ENCODE measurements around the gene ABHD5. TPM values are rescaled to one million over a fixed set of nuclear protein-coding genes. Genes with fewer than 3 reads are reported as not detected.
"Not testable (repeated sequence)": the region's sequence is repeated elsewhere in the genome, so short reads cannot be mapped to it uniquely, and the experiment has no call there.

ABHD5 gene
- polyA plus RNA-seq, 4 donors, result 13.8 to 42.5 (median 28.9) TPM

DNA sequence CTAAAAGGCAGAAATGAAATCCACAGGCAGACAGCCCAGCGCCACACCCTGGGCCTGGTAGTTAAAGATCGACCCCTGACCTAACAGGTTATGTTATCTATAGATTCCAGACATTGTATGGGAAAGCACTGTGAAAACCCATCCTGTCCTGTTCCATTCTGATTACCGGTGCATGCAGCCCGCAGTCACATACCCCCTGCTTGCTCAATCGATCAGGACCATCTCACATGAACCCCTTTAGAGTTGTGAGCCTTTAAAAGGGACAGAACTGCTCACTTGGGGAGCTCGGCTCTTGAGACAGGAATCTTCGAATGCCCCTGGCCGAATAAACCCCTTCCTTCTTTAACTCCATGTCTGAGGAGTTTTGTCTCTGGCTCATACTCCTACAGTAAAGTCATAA lies 12.4 kb upstream of the ABHD5 start:
- not testable (repeated sequence) for DNase-seq; H3K9me3 ChIP-seq (ENCODE audit: control insufficient read depth in 2 of 2, insufficient read depth in 1 of 2, low read depth in 1 of 2, low read length in 1 of 2); H3K4me1 ChIP-seq (ENCODE audit: control insufficient read depth in 3 of 3, insufficient read depth in 2 of 3, low read depth in 1 of 3, low read length in 2 of 3); H3K4me3 ChIP-seq (ENCODE audit: low read depth in 1 of 3, low read length in 3 of 3); H3K27me3 ChIP-seq (ENCODE audit: control insufficient read depth in 3 of 3, insufficient read depth in 3 of 3, low read length in 3 of 3); H3K36me3 ChIP-seq (ENCODE audit: control insufficient read depth in 3 of 3, insufficient read depth in 2 of 3, low read depth in 1 of 3, low read length in 3 of 3); H3K27ac ChIP-seq (ENCODE audit: low read depth in 1 of 3, low read length in 2 of 3); FAIRE-seq
- WGBS, 3 donors, result 87 to 94% (median 89%) methylated on average over 8 of the region's 8 CpGs

GRCh38 chr3:43678887-43679449 lies 11.8 kb upstream of the ABHD5 start:
- DNase-seq; H3K27ac ChIP-seq (ENCODE audit: low read depth in 1 of 3, low read length in 2 of 3); FAIRE-seq; H3K27me3 ChIP-seq (ENCODE audit: control insufficient read depth in 3 of 3, insufficient read depth in 3 of 3, low read length in 3 of 3); H3K36me3 ChIP-seq (ENCODE audit: control insufficient read depth in 3 of 3, insufficient read depth in 2 of 3, low read depth in 1 of 3, low read length in 3 of 3); H3K4me1 ChIP-seq (ENCODE audit: control insufficient read depth in 3 of 3, insufficient read depth in 2 of 3, low read depth in 1 of 3, low read length in 2 of 3); H3K9me3 ChIP-seq (ENCODE audit: control insufficient read depth in 2 of 2, insufficient read depth in 1 of 2, low read depth in 1 of 2, low read length in 1 of 2); H3K4me3 ChIP-seq (ENCODE audit: low read depth in 1 of 3, low read length in 3 of 3): not testable (repeated sequence)
- WGBS, 3 donors, result 95 to 97% (median 95%) methylated on average over 20 of the region's 20 CpGs

DNA sequence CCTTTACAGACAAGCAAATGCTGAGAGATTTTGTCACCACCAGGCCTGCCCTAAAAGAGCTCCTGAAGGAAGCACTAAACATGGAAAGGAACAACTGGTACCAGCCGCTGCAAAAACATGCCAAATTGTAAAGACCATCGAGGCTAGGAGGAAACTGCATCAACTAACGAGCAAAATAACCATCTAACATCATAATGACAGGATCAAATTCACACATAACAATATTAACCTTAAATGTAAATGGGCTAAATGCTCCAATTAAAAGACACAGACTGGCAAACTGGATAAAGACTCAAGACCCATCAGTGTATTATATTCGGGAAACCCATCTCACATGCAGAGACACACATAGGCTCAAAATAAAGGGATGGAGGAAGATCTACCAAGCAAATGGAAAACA lies 9.9 kb upstream of the ABHD5 start:
- DNase-seq; H3K27me3 ChIP-seq (ENCODE audit: control insufficient read depth in 3 of 3, insufficient read depth in 3 of 3, low read length in 3 of 3); H3K36me3 ChIP-seq (ENCODE audit: control insufficient read depth in 3 of 3, insufficient read depth in 2 of 3, low read depth in 1 of 3, low read length in 3 of 3); FAIRE-seq; H3K9me3 ChIP-seq (ENCODE audit: control insufficient read depth in 2 of 2, insufficient read depth in 1 of 2, low read depth in 1 of 2, low read length in 1 of 2); H3K27ac ChIP-seq (ENCODE audit: low read depth in 1 of 3, low read length in 2 of 3); H3K4me3 ChIP-seq (ENCODE audit: low read depth in 1 of 3, low read length in 3 of 3); H3K4me1 ChIP-seq (ENCODE audit: control insufficient read depth in 3 of 3, insufficient read depth in 2 of 3, low read depth in 1 of 3, low read length in 2 of 3): not testable (repeated sequence)
- WGBS, 3 donors, result 74 to 97% (median 92%) methylated on average over 3 to 4 of the region's 4 CpGs

GRCh38 chr3:43684944-43685343 lies 5.8 kb upstream of the ABHD5 start:
- 91 to 99% (median 97%) methylated on average over 3 of the region's 3 CpGs for WGBS, 3 donors
- Histone ChIP-seq H3K27me3 (ENCODE audit: control insufficient read depth in 3 of 3, insufficient read depth in 3 of 3, low read length in 3 of 3) (no peaks in the 10 kb centered on the region), H3K9me3 (ENCODE audit: control insufficient read depth in 2 of 2, insufficient read depth in 1 of 2, low read depth in 1 of 2, low read length in 1 of 2) (no peaks in the 10 kb centered on the region), H3K27ac (ENCODE audit: low read depth in 1 of 3, low read length in 2 of 3) (no peak overlapping the region), H3K4me1 (ENCODE audit: control insufficient read depth in 3 of 3, insufficient read depth in 2 of 3, low read depth in 1 of 3, low read length in 2 of 3) (peaks cover 0 to 5% (median 2%) of the 10 kb centered on the region in 3 donors), H3K36me3 (ENCODE audit: control insufficient read depth in 3 of 3, insufficient read depth in 2 of 3, low read depth in 1 of 3, low read length in 3 of 3) (no peaks in the 10 kb centered on the region), H3K4me3 (ENCODE audit: low read depth in 1 of 3, low read length in 3 of 3) (no peak overlapping the region)
- FAIRE-seq (no peak), DNase-seq (no peak)

- no peak overlapping the region for H3K27ac ChIP-seq (ENCODE audit: low read depth in 1 of 3, low read length in 2 of 3)
- no peaks in the 10 kb centered on the region for H3K9me3 ChIP-seq (ENCODE audit: control insufficient read depth in 2 of 2, insufficient read depth in 1 of 2, low read depth in 1 of 2, low read length in 1 of 2)
- H3K27me3 ChIP-seq (ENCODE audit: control insufficient read depth in 3 of 3, insufficient read depth in 3 of 3, low read length in 3 of 3), result no peaks in the 10 kb centered on the region
- WGBS, 3 donors, result 90 to 93% (median 91%) methylated on average over 4 of the region's 4 CpGs
- FAIRE-seq, result no peak
- H3K36me3 ChIP-seq (ENCODE audit: control insufficient read depth in 3 of 3, insufficient read depth in 2 of 3, low read depth in 1 of 3, low read length in 3 of 3), result no peaks in the 10 kb centered on the region
- DNase-seq, result no peak
- peaks cover 0 to 5% (median 2%) of the 10 kb centered on the region in 3 donors for H3K4me1 ChIP-seq (ENCODE audit: control insufficient read depth in 3 of 3, insufficient read depth in 2 of 3, low read depth in 1 of 3, low read length in 2 of 3)
- no peak overlapping the region for H3K4me3 ChIP-seq (ENCODE audit: low read depth in 1 of 3, low read length in 3 of 3)
Measured at GRCh38 chr3:43685921-43686320, 4.8 kb upstream of the ABHD5 start.

DNA sequence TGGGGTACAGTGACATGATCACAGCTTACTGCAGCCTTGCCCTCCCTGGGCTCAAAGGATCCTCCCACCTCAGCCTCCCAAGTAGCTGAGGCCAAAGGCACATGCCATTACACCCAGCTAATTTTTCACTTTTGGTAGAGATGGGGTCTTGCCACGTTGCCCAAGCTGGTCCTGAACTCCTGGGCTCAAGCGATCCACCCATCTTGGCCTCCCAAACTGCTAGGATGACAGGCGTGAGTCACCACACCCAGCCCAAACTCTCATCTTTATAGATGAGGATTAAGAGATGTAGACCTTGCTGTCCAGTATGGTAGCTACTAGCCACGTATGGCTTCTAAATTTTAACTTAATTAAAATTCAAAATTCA lies 4.4 kb upstream of the ABHD5 start:
- Histone ChIP-seq H3K4me1 (ENCODE audit: control insufficient read depth in 3 of 3, insufficient read depth in 2 of 3, low read depth in 1 of 3, low read length in 2 of 3) (peaks cover 0 to 5% (median 2%) of the 10 kb centered on the region in 3 donors), H3K27me3 (ENCODE audit: control insufficient read depth in 3 of 3, insufficient read depth in 3 of 3, low read length in 3 of 3) (no peaks in the 10 kb centered on the region), H3K27ac (ENCODE audit: low read depth in 1 of 3, low read length in 2 of 3) (no peak overlapping the region), H3K36me3 (ENCODE audit: control insufficient read depth in 3 of 3, insufficient read depth in 2 of 3, low read depth in 1 of 3, low read length in 3 of 3) (no peaks in the 10 kb centered on the region), H3K4me3 (ENCODE audit: low read depth in 1 of 3, low read length in 3 of 3) (no peak overlapping the region), H3K9me3 (ENCODE audit: control insufficient read depth in 2 of 2, insufficient read depth in 1 of 2, low read depth in 1 of 2, low read length in 1 of 2) (no peaks in the 10 kb centered on the region)
- DNase-seq, result no peak
- no peak for FAIRE-seq
- WGBS, 3 donors, result 89 to 92% (median 90%) methylated on average over 4 of the region's 4 CpGs

GRCh38 chr3:43686700-43687498 lies 3.8 kb upstream of the ABHD5 start:
- FAIRE-seq (no peak), DNase-seq (peak in 1 of 2 donors; percentile 7)
- H3K27me3 ChIP-seq (ENCODE audit: control insufficient read depth in 3 of 3, insufficient read depth in 3 of 3, low read length in 3 of 3), result no peaks in the 10 kb centered on the region
- H3K27ac ChIP-seq (ENCODE audit: low read depth in 1 of 3, low read length in 2 of 3), result no peak overlapping the region
- H3K9me3 ChIP-seq (ENCODE audit: control insufficient read depth in 2 of 2, insufficient read depth in 1 of 2, low read depth in 1 of 2, low read length in 1 of 2), result no peaks in the 10 kb centered on the region
- H3K4me3 ChIP-seq (ENCODE audit: low read depth in 1 of 3, low read length in 3 of 3), result no peak overlapping the region
- WGBS, 3 donors, result 94 to 97% (median 95%) methylated on average over 2 of the region's 2 CpGs
- H3K4me1 ChIP-seq (ENCODE audit: control insufficient read depth in 3 of 3, insufficient read depth in 2 of 3, low read depth in 1 of 3, low read length in 2 of 3), result peaks cover 0 to 5% (median 2%) of the 10 kb centered on the region in 3 donors
- H3K36me3 ChIP-seq (ENCODE audit: control insufficient read depth in 3 of 3, insufficient read depth in 2 of 3, low read depth in 1 of 3, low read length in 3 of 3), result no peaks in the 10 kb centered on the region

DNA sequence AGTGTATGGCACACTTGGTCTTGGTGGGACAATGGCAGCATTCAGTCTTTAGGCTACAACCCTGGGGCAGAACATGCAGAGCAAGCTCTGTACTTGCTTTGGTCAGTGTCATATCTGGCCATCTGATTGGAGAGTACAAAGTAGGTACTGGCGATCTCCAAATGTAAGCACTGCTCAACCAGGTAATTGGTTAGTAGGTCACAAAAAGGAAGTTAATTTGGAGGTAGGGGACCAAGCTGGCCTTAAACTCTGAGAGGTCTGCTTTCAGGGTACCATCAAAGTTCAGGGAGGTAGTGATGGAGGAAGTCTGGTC lies 3.3 kb upstream of the ABHD5 start:
- no peak overlapping the region for H3K4me3 ChIP-seq (ENCODE audit: low read depth in 1 of 3, low read length in 3 of 3)
- 96 to 100% (median 96%) methylated on average over 1 of the region's 1 CpG for WGBS, 3 donors
- no peak overlapping the region for H3K27ac ChIP-seq (ENCODE audit: low read depth in 1 of 3, low read length in 2 of 3)
- FAIRE-seq (no peak), DNase-seq (no peak)
- H3K36me3 ChIP-seq (ENCODE audit: control insufficient read depth in 3 of 3, insufficient read depth in 2 of 3, low read depth in 1 of 3, low read length in 3 of 3), result no peaks in the 10 kb centered on the region
- H3K27me3 ChIP-seq (ENCODE audit: control insufficient read depth in 3 of 3, insufficient read depth in 3 of 3, low read length in 3 of 3), result no peaks in the 10 kb centered on the region
- no peaks in the 10 kb centered on the region for H3K9me3 ChIP-seq (ENCODE audit: control insufficient read depth in 2 of 2, insufficient read depth in 1 of 2, low read depth in 1 of 2, low read length in 1 of 2)
- peaks cover 2 to 5% (median 2%) of the 10 kb centered on the region in 3 donors for H3K4me1 ChIP-seq (ENCODE audit: control insufficient read depth in 3 of 3, insufficient read depth in 2 of 3, low read depth in 1 of 3, low read length in 2 of 3)

DNA sequence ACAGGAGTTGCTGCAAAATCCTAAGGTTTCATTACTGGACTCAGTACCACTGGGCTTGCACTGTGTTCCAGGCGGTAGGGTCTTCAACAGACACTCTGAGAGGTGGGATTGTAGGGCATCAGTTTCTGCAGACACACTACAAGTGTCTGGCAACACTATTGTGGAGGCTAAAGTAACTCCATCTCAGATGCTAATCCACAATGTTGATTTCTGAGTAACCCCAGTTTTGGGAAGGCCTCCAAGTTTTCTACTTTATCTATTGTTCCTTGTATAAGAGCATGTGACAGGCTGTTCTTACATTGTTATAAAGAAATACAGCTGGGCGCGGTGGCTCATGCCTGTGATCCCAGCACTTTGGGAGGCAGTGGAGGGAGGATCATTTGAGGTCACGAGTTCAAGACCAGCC lies 2.5 kb upstream of the ABHD5 start:
- Histone ChIP-seq H3K4me1 (ENCODE audit: control insufficient read depth in 3 of 3, insufficient read depth in 2 of 3, low read depth in 1 of 3, low read length in 2 of 3) (peaks cover 2 to 8% (median 7%) of the 10 kb centered on the region in 3 donors), H3K4me3 (ENCODE audit: low read depth in 1 of 3, low read length in 3 of 3) (no peak overlapping the region), H3K27ac (ENCODE audit: low read depth in 1 of 3, low read length in 2 of 3) (no peak overlapping the region), H3K36me3 (ENCODE audit: control insufficient read depth in 3 of 3, insufficient read depth in 2 of 3, low read depth in 1 of 3, low read length in 3 of 3) (no peaks in the 10 kb centered on the region), H3K27me3 (ENCODE audit: control insufficient read depth in 3 of 3, insufficient read depth in 3 of 3, low read length in 3 of 3) (no peaks in the 10 kb centered on the region), H3K9me3 (ENCODE audit: control insufficient read depth in 2 of 2, insufficient read depth in 1 of 2, low read depth in 1 of 2, low read length in 1 of 2) (no peaks in the 10 kb centered on the region)
- FAIRE-seq (no peak), DNase-seq (no peak)
- 70 to 77% (median 77%) methylated on average over 4 of the region's 4 CpGs for WGBS, 3 donors
